PC-3 (cell line): ENCODE measurements around the gene HDC.

Source experiments
- EZH2phosphoT487 ChIP-seq: fragments of 300-600 bp; sonication (generic); IDR thresholded peaks from 2 replicates; pipeline ENCODE4 v1.6.1; 2018; ENCODE audit warnings: mild to moderate bottlenecking, antibody characterized with exemption, low read length, borderline replicate concordance
- TF ChIP-seq, protein P1 (sequence below): fragments of 300-600 bp; sonication (generic); conservative IDR thresholded peaks from 2 replicates; pipeline ENCODE4 v1.5.1; 2017; ENCODE audit warnings: antibody characterized with exemption, low read depth, mild to moderate bottlenecking, low read length

DNA sequence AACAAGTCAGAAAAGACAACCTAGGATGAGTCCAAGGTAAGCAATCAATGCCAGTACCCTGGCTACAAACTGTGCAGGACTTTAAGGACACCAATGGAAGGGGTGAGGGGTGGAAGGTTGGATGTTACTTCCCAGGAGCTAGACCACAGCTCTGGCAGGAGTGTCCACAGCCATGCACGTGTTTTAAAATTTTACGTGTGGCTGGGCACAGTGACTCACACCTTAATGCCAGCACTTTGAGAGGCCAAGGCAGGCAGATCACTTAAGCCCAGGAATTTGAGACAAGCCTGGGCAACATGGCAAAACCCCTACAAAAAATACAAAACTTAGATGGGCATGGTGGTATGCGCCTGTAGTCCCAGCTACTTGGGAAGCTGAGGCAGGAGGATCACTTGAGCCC is 14.7 kb upstream of the HDC start:
- TF ChIP-seq, protein P1, sequence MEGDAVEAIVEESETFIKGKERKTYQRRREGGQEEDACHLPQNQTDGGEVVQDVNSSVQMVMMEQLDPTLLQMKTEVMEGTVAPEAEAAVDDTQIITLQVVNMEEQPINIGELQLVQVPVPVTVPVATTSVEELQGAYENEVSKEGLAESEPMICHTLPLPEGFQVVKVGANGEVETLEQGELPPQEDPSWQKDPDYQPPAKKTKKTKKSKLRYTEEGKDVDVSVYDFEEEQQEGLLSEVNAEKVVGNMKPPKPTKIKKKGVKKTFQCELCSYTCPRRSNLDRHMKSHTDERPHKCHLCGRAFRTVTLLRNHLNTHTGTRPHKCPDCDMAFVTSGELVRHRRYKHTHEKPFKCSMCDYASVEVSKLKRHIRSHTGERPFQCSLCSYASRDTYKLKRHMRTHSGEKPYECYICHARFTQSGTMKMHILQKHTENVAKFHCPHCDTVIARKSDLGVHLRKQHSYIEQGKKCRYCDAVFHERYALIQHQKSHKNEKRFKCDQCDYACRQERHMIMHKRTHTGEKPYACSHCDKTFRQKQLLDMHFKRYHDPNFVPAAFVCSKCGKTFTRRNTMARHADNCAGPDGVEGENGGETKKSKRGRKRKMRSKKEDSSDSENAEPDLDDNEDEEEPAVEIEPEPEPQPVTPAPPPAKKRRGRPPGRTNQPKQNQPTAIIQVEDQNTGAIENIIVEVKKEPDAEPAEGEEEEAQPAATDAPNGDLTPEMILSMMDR, result no peak
- TF ChIP-seq EZH2phosphoT487, result no peak
